Naive thymus-derived CD4-positive, alpha-beta T cell (primary cell): ENCODE results near the gene TMEM171. TPM values are rescaled to one million over a fixed set of nuclear protein-coding genes. Genes with fewer than 3 reads are reported as not detected.

Experiments
- ATAC-seq: fragments of 150-1000 bp; cut with Tn5 transposase; 2 replicates; pipeline ENCODE4 v1.10.0; 2021; ENCODE audit warnings: mild to moderate bottlenecking, moderate library complexity
- CTCF ChIA-PET: fragments of 350-600 bp; sonication (Branson Sonifier 250); formaldehyde crosslinking; loops from one replicate; lab custom pipeline; 2021; ENCODE audit warnings: antibody characterized with exemption; lab: Charles Lee
- POLR2A ChIA-PET: fragments of 350-600 bp; sonication (Branson Sonifier 250); formaldehyde crosslinking; loops from one replicate; lab custom pipeline; 2021; ENCODE audit warnings: antibody characterized with exemption, inconsistent platforms; lab: Charles Lee
- DNase-seq, 9 donors: peaks; one replicate each; pipeline versions ENCODE4 v3.0.0 to v3.0.0-alpha.2; 2020 to 2022; ENCODE audit warnings: mixed read lengths in 1 of 9
- H3K27ac ChIP-seq: one replicate; pipeline ENCODE4 v1.7.0; 2013; ENCODE audit warnings: mild to moderate bottlenecking, low read depth, low read length, moderate library complexity
- H3K27me3 ChIP-seq, 2 donors: one replicate each; pipeline ENCODE4 v1.7.0; 2013; ENCODE audit warnings: low read length in 2 of 2, mild to moderate bottlenecking in 2 of 2, moderate library complexity in 2 of 2; ENCODE audit not compliant: control insufficient read depth in 2 of 2, insufficient read depth in 2 of 2
- H3K36me3 ChIP-seq, 3 experiments: 1 replicate in 2 of 3; 2 replicates in 1 of 3; pipeline ENCODE4 v1.7.0; 2013; ENCODE audit warnings: low read length in 3 of 3, mild to moderate bottlenecking in 3 of 3, moderate library complexity in 1 of 3; ENCODE audit not compliant: insufficient read depth in 3 of 3, control insufficient read depth in 2 of 3
- H3K4me1 ChIP-seq, 2 donors: one replicate each; pipeline ENCODE4 v1.7.0; 2013; ENCODE audit warnings: low read length in 2 of 2, mild to moderate bottlenecking in 2 of 2, moderate library complexity in 1 of 2; ENCODE audit not compliant: control insufficient read depth in 2 of 2, insufficient read depth in 2 of 2
- H3K4me3 ChIP-seq: 2 replicates; pipeline ENCODE4 v1.7.0; 2013; ENCODE audit warnings: mild to moderate bottlenecking, low read length
- H3K9me3 ChIP-seq, 3 experiments: 1 replicate in 2 of 3; 2 replicates in 1 of 3; pipeline ENCODE4 v1.7.0; 2013; ENCODE audit warnings: low read length in 3 of 3; ENCODE audit not compliant: control insufficient read depth in 2 of 3
- H3K27ac Mint-ChIP-seq, 9 donors: one replicate each; pipeline ENCODE4 v1.8.0; 2020 to 2022; ENCODE audit warnings: mixed read lengths in 9 of 9, mild to moderate bottlenecking in 8 of 9, moderate library complexity in 5 of 9, inconsistent platforms in 2 of 9
- H3K27me3 Mint-ChIP-seq, 5 donors: one replicate each; pipeline ENCODE4 v1.8.0; 2021 to 2022; ENCODE audit warnings: mixed read lengths in 5 of 5, mild to moderate bottlenecking in 1 of 5
- H3K36me3 Mint-ChIP-seq, 5 donors: one replicate each; pipeline ENCODE4 v1.8.0; 2020 to 2022; ENCODE audit warnings: mixed read lengths in 5 of 5, mild to moderate bottlenecking in 3 of 5, inconsistent platforms in 1 of 5
- H3K4me1 Mint-ChIP-seq, 7 donors: one replicate each; pipeline ENCODE4 v1.8.0; 2020 to 2022; ENCODE audit warnings: mixed read lengths in 7 of 7, mild to moderate bottlenecking in 3 of 7, inconsistent platforms in 1 of 7
- H3K4me3 Mint-ChIP-seq, 10 donors: one replicate each; pipeline ENCODE4 v1.8.0; 2020 to 2022; ENCODE audit warnings: mild to moderate bottlenecking in 10 of 10, mixed read lengths in 10 of 10, moderate library complexity in 6 of 10, inconsistent platforms in 2 of 10
- H3K9me3 Mint-ChIP-seq, 11 donors: one replicate each; pipeline ENCODE4 v1.8.0; 2020 to 2022; ENCODE audit warnings: mixed read lengths in 11 of 11, mild to moderate bottlenecking in 4 of 11, inconsistent platforms in 1 of 11, moderate library complexity in 1 of 11
- intact Hi-C, 2 donors: fragments of 100-400 bp; cut with micrococcal nuclease; formaldehyde crosslinking; loops; one replicate each; pipeline ENCODE4 v1.15.1; 2023
- polyA plus RNA-seq, 2 donors: library from polyadenylated mRNA; unstranded; fragments of 300-500 nt; fragmentation: Illumina TruSeq; gene quantifications; one replicate each; pipeline ENCODE4 v1.2.3, GENCODE V29; 2021
- total RNA-seq, 6 experiments: library from RNA in 5 of 6; stranded (reverse) in 5 of 6; gene quantifications; 1 replicate in 5 of 6; 2 replicates in 1 of 6; pipeline ENCODE4 v1.2.3 and lab custom pipeline; 2021 to 2026

Gene TMEM171
- total and polyA plus RNA-seq, 7 experiments from 2014 or later, result 0.39 TPM; not detected in 6

DNA sequence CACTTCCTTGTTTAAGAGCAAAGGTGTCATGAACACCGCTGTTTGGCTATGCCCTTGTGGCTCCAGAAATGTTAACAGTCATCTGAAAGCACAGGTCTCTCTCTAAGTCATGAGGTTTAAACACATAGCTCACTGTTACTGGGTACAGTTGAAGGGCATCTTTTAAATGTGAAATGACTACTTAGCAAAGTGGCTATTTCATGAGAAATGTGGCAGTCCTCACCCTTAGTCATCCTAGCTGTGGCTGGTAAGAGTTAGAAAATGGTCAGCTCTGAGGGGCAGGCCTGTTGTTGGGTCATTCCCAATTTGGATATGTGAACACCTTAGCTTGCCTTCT is 24.2 kb upstream of the TMEM171 start:
- intact Hi-C loops, result no loop called here
- H3K27ac Mint-ChIP-seq, result no peak overlapping the region
- peaks cover 8 to 36% (median 15%) of the 10 kb centered on the region in 5 donors for H3K27me3 Mint-ChIP-seq
- no peaks in the 10 kb centered on the region for H3K36me3 ChIP-seq
- H3K4me3 Mint-ChIP-seq, result no peak overlapping the region
- CTCF ChIA-PET, result no interaction called here
- ATAC-seq, result peak; percentile 54
- H3K4me3 ChIP-seq, result no peak overlapping the region
- H3K27ac ChIP-seq, result no peak overlapping the region
- peaks cover 0 to 27% (median 6%) of the 10 kb centered on the region in 11 donors for H3K9me3 Mint-ChIP-seq
- H3K36me3 Mint-ChIP-seq, result peaks cover 0 to 4% (median 0%) of the 10 kb centered on the region in 5 donors
- POLR2A ChIA-PET, result no interaction called here
- no peaks in the 10 kb centered on the region for H3K4me1 ChIP-seq
- no peaks in the 10 kb centered on the region for H3K4me1 Mint-ChIP-seq
- H3K9me3 ChIP-seq, result peaks cover 0 to 5% (median 0%) of the 10 kb centered on the region in 3 experiments
- H3K27me3 ChIP-seq, result no peaks in the 10 kb centered on the region
- no peak for DNase-seq

DNA sequence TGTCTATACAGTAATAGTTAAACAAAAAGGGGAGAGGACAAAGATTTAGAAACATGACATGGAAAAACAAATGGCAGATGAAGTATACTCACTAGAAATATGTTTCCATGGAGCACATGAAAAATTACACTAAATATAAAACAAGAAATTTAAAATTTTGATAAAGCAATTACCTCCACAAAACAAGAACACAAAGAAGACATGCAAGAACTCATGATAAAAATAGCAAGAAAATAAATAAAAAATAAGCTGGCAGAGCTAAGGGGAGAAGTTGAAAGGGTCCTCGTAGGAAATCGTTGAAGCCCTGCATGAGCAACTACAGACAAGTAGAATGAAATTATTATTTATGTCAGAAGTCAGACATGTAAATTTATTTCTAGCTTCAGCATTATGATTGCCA is 22.6 kb upstream of the TMEM171 start:
- Mint-ChIP-seq H3K27me3 (peaks cover 2 to 41% (median 13%) of the 10 kb centered on the region in 5 donors), H3K27ac (no peak overlapping the region), H3K4me3 (no peak overlapping the region), H3K9me3 (peaks cover 0 to 27% (median 6%) of the 10 kb centered on the region in 11 donors), H3K4me1 (no peaks in the 10 kb centered on the region), H3K36me3 (peaks cover 0 to 4% (median 0%) of the 10 kb centered on the region in 5 donors)
- ChIA-PET CTCF (no interaction called here), POLR2A (no interaction called here)
- H3K4me3 ChIP-seq, result no peak overlapping the region
- no peaks in the 10 kb centered on the region for H3K36me3 ChIP-seq
- ATAC-seq (no peak), DNase-seq (no peak)
- H3K4me1 ChIP-seq, result no peaks in the 10 kb centered on the region
- peaks cover 0 to 5% (median 0%) of the 10 kb centered on the region in 3 experiments for H3K9me3 ChIP-seq
- H3K27me3 ChIP-seq, result no peaks in the 10 kb centered on the region
- H3K27ac ChIP-seq, result no peak overlapping the region
- intact Hi-C loops, result no loop called here

DNA sequence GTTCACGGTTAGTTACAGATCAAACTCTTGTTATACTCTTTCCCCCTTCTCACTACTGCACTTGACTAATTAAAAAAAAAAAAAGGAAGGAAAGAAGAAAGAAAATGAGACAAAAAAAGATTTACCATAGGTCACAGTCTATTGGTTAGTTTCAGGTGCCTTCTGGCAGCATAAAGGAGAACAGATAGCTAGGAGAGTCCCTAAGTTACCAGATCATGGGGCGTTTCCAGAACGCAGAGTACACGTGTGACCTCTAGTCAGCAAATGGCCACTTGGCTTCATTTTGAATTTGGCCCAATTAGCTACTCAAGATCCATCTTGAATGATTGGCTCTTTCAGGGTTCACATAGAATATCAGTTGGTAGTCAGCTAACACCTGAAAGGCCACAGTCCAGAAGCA is 20.3 kb upstream of the TMEM171 start:
- intact Hi-C loops, result no loop called here
- Mint-ChIP-seq H3K9me3 (peaks cover 0 to 27% (median 6%) of the 10 kb centered on the region in 11 donors), H3K27ac (no peak overlapping the region), H3K4me1 (no peaks in the 10 kb centered on the region), H3K4me3 (no peak overlapping the region), H3K36me3 (peaks cover 0 to 4% (median 0%) of the 10 kb centered on the region in 5 donors), H3K27me3 (peaks cover 10 to 43% (median 19%) of the 10 kb centered on the region in 5 donors)
- Histone ChIP-seq H3K9me3 (peaks cover 0 to 5% (median 0%) of the 10 kb centered on the region in 3 experiments), H3K4me3 (no peak overlapping the region), H3K36me3 (no peaks in the 10 kb centered on the region), H3K27me3 (no peaks in the 10 kb centered on the region), H3K4me1 (no peaks in the 10 kb centered on the region), H3K27ac (no peak overlapping the region)
- ChIA-PET POLR2A (no interaction called here), CTCF (no interaction called here)
- no peak for ATAC-seq
- no peak for DNase-seq

DNA sequence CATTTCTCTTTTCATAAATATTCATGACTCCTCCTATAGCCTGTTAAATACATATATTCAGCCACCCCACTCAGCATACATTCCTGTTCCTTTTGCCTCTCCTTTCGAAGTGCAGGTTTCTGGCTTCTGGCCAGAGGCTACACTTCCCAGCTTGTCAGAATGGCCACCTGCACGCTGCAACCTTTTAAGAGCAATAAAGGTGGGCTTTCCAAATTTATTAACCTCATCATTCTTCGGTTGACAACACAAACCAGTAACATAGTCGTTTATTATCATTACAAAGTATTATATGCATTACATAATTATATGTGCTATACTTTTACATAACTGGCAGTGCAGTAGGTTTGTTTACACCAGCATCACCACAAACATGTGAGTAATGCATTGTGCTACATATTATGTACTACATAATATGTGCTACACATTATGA is 16.5 kb upstream of the TMEM171 start:
- Histone ChIP-seq H3K36me3 (no peaks in the 10 kb centered on the region), H3K4me1 (no peaks in the 10 kb centered on the region), H3K27ac (no peak overlapping the region), H3K27me3 (no peaks in the 10 kb centered on the region), H3K4me3 (no peak overlapping the region), H3K9me3 (no peaks in the 10 kb centered on the region)
- Mint-ChIP-seq H3K9me3 (peaks cover 0 to 10% (median 5%) of the 10 kb centered on the region in 11 donors), H3K4me3 (no peak overlapping the region), H3K4me1 (no peaks in the 10 kb centered on the region), H3K27me3 (peaks cover 17 to 46% (median 30%) of the 10 kb centered on the region in 5 donors), H3K36me3 (peaks cover 0 to under 1% (median 0%) of the 10 kb centered on the region in 5 donors), H3K27ac (no peak overlapping the region)
- DNase-seq, result no peak
- intact Hi-C loops, result no loop called here
- POLR2A ChIA-PET, result no interaction called here
- ATAC-seq, result no peak
- CTCF ChIA-PET, result no interaction called here

DNA sequence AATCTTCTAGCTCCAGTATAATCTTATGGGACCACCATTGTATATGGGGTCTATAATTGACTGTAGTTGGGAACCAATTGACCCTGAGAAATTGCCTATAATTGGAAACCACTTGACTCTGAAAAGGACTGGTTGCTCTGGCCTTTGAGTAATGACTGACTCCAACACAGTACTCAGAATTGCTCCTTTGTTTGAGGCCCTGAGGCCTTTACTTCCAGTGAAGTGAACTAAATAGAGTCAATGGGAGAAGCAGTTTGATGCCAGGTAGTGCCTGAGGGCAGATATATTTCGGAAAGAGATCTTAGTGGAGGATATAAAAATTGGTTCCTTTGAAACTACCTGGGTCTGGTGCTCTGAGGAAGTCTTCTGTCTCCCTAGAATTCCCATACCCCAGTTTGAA is 16.0 kb upstream of the TMEM171 start:
- Histone ChIP-seq H3K9me3 (no peaks in the 10 kb centered on the region), H3K4me3 (no peak overlapping the region), H3K27ac (no peak overlapping the region), H3K36me3 (no peaks in the 10 kb centered on the region), H3K27me3 (no peaks in the 10 kb centered on the region), H3K4me1 (no peaks in the 10 kb centered on the region)
- H3K9me3 Mint-ChIP-seq, result peaks cover 0 to 11% (median 6%) of the 10 kb centered on the region in 11 donors
- POLR2A ChIA-PET, result no interaction called here
- H3K27ac Mint-ChIP-seq, result no peak overlapping the region
- intact Hi-C loops, result no loop called here
- ATAC-seq (no peak), DNase-seq (no peak)
- peaks cover 21 to 50% (median 34%) of the 10 kb centered on the region in 5 donors for H3K27me3 Mint-ChIP-seq
- CTCF ChIA-PET, result no interaction called here
- H3K36me3 Mint-ChIP-seq, result no peaks in the 10 kb centered on the region
- H3K4me3 Mint-ChIP-seq, result no peak overlapping the region
- H3K4me1 Mint-ChIP-seq, result no peaks in the 10 kb centered on the region

DNA sequence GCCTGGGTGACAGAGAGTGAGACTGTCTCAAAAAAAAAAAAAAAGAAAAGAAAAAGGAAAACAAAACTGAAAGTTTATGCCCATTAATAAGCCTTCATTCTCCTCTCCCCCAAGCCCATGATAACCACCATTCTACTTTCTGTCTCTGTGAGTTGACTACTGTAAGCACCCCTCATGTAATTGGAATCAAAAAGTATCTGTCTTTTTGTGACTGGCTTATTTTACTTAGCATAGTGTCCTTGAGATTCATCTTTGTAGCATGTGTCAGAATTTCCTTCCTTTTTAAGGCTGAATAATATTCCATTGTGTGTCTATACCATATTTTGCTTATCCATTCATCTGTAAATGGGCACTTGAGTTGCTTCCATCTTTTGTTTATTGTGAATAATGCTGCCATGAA is 14.0 kb upstream of the TMEM171 start:
- peaks cover 31 to 55% (median 45%) of the 10 kb centered on the region in 5 donors for H3K27me3 Mint-ChIP-seq
- H3K4me3 Mint-ChIP-seq, result no peak overlapping the region
- Histone ChIP-seq H3K27ac (no peak overlapping the region), H3K4me3 (no peak overlapping the region), H3K36me3 (no peaks in the 10 kb centered on the region), H3K9me3 (no peaks in the 10 kb centered on the region), H3K27me3 (no peaks in the 10 kb centered on the region), H3K4me1 (no peaks in the 10 kb centered on the region)
- no peaks in the 10 kb centered on the region for H3K4me1 Mint-ChIP-seq
- ATAC-seq, result no peak
- ChIA-PET POLR2A (no interaction called here), CTCF (no interaction called here)
- no peaks in the 10 kb centered on the region for H3K36me3 Mint-ChIP-seq
- no peak for DNase-seq
- H3K9me3 Mint-ChIP-seq, result peaks cover 0 to 14% (median 3%) of the 10 kb centered on the region in 11 donors
- H3K27ac Mint-ChIP-seq, result no peak overlapping the region
- intact Hi-C loops, result no loop called here

DNA sequence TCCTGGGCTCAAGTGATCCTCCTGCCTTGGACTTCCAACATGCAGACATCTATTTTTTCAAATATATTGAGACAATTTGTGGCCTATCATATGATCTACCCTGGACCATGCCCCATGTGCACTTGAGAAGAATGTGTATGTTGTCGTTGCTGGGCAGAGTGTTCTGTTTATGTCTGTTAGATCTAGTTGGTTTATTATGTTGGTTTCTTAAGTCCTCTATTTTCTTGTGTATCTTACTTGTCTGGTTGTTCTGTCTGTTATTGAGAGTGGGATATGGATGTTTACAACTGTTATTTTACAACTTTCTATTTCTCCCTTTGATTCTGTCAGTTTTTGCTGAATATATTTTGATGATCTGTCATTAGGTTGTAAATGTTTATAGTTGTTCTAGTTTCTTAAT is 10.2 kb upstream of the TMEM171 start:
- no peaks in the 10 kb centered on the region for H3K36me3 ChIP-seq
- Mint-ChIP-seq H3K36me3 (peaks cover 0 to 4% (median 0%) of the 10 kb centered on the region in 5 donors), H3K27ac (no peak overlapping the region), H3K4me3 (no peak overlapping the region), H3K9me3 (peaks cover 0 to 19% (median 3%) of the 10 kb centered on the region in 11 donors), H3K27me3 (peaks cover 52 to 66% (median 52%) of the 10 kb centered on the region in 5 donors), H3K4me1 (no peaks in the 10 kb centered on the region)
- ATAC-seq (no peak), DNase-seq (no peak)
- CTCF ChIA-PET, result no interaction called here
- H3K27ac ChIP-seq, result no peak overlapping the region
- intact Hi-C loops, result no loop called here
- no peaks in the 10 kb centered on the region for H3K9me3 ChIP-seq
- H3K4me1 ChIP-seq, result no peaks in the 10 kb centered on the region
- no peaks in the 10 kb centered on the region for H3K27me3 ChIP-seq
- H3K4me3 ChIP-seq, result no peak overlapping the region
- POLR2A ChIA-PET, result no interaction called here
